Activated T-cell treated with anti-CD3 and anti-CD28 coated beads, Interleukin-2, amount 50 U/mL, for 24 hours (primary cell): ENCODE data around the gene SLC5A10.
A peak's percentile ranks its signal among the peaks of the same experiment; 100 is the strongest.

Source experiments
- DNase-seq: peaks from one replicate; pipeline ENCODE4 v3.0.0-alpha.2; 2020
- H3K27ac Mint-ChIP-seq: 2 replicates; pipeline ENCODE4 v1.8.0; 2020; ENCODE audit warnings: mild to moderate bottlenecking, mixed read lengths
- H3K27me3 Mint-ChIP-seq: 2 replicates; pipeline ENCODE4 v1.8.0; 2020; ENCODE audit warnings: mixed read lengths
- H3K36me3 Mint-ChIP-seq: 2 replicates; pipeline ENCODE4 v1.8.0; 2020; ENCODE audit warnings: low read depth, mixed read lengths
- H3K4me1 Mint-ChIP-seq: 2 replicates; pipeline ENCODE4 v1.8.0; 2020; ENCODE audit warnings: low read depth, mixed read lengths
- H3K4me3 Mint-ChIP-seq: 2 replicates; pipeline ENCODE4 v1.8.0; 2020; ENCODE audit warnings: mild to moderate bottlenecking, moderate library complexity, mixed read lengths
- H3K9me3 Mint-ChIP-seq: 2 replicates; pipeline ENCODE4 v1.8.0; 2020; ENCODE audit warnings: mixed read lengths

The SLC5A10 gene

GRCh38 chr17:18978655-18979054 is 26.7 kb downstream of the SLC5A10 start:
- H3K27ac Mint-ChIP-seq, result no peak overlapping the region
- H3K4me1 Mint-ChIP-seq, result peaks cover 15% of the 10 kb centered on the region
- H3K27me3 Mint-ChIP-seq, result no peaks in the 10 kb centered on the region
- DNase-seq, result no peak
- H3K9me3 Mint-ChIP-seq, result no peaks in the 10 kb centered on the region
- H3K4me3 Mint-ChIP-seq, result no peak overlapping the region
- H3K36me3 Mint-ChIP-seq, result peaks cover 70% of the 10 kb centered on the region

GRCh38 chr17:18980682-18981334 is 28.8 kb downstream of the SLC5A10 start:
- Mint-ChIP-seq H3K36me3 (peaks cover 73% of the 10 kb centered on the region), H3K4me3 (no peak overlapping the region), H3K4me1 (peaks cover 3% of the 10 kb centered on the region), H3K27me3 (no peaks in the 10 kb centered on the region), H3K27ac (peak overlapping the region; percentile 19), H3K9me3 (no peaks in the 10 kb centered on the region)
- no peak for DNase-seq

GRCh38 chr17:18981335-18981641 is 29.3 kb downstream of the SLC5A10 start:
- Mint-ChIP-seq H3K4me3 (no peak overlapping the region), H3K27ac (no peak overlapping the region), H3K27me3 (no peaks in the 10 kb centered on the region), H3K36me3 (peaks cover 76% of the 10 kb centered on the region), H3K9me3 (no peaks in the 10 kb centered on the region), H3K4me1 (peaks cover 5% of the 10 kb centered on the region)
- DNase-seq, result no peak

- no peak for DNase-seq
- H3K9me3 Mint-ChIP-seq, result no peaks in the 10 kb centered on the region
- no peaks in the 10 kb centered on the region for H3K27me3 Mint-ChIP-seq
- no peak overlapping the region for H3K27ac Mint-ChIP-seq
- peaks cover 7% of the 10 kb centered on the region for H3K4me1 Mint-ChIP-seq
- H3K36me3 Mint-ChIP-seq, result peaks cover 76% of the 10 kb centered on the region
- no peak overlapping the region for H3K4me3 Mint-ChIP-seq
These were observed 29.9 kb downstream of the SLC5A10 start for GRCh38 chr17:18981642-18982424.

- H3K27ac Mint-ChIP-seq, result no peak overlapping the region
- DNase-seq, result no peak
- H3K9me3 Mint-ChIP-seq, result no peaks in the 10 kb centered on the region
- peaks cover 69% of the 10 kb centered on the region for H3K36me3 Mint-ChIP-seq
- no peaks in the 10 kb centered on the region for H3K27me3 Mint-ChIP-seq
- peaks cover 17% of the 10 kb centered on the region for H3K4me1 Mint-ChIP-seq
- H3K4me3 Mint-ChIP-seq, result no peak overlapping the region
These were observed 32.5 kb downstream of the SLC5A10 start for GRCh38 chr17:18984273-18985114.

- no peaks in the 10 kb centered on the region for H3K9me3 Mint-ChIP-seq
- DNase-seq, result no peak
- H3K4me3 Mint-ChIP-seq, result no peak overlapping the region
- peaks cover 62% of the 10 kb centered on the region for H3K36me3 Mint-ChIP-seq
- H3K27me3 Mint-ChIP-seq, result no peaks in the 10 kb centered on the region
- no peak overlapping the region for H3K27ac Mint-ChIP-seq
- H3K4me1 Mint-ChIP-seq, result peaks cover 17% of the 10 kb centered on the region
These were observed 33.5 kb downstream of the SLC5A10 start for GRCh38 chr17:18985475-18985874.

- Mint-ChIP-seq H3K4me3 (no peak overlapping the region), H3K4me1 (peaks cover 17% of the 10 kb centered on the region), H3K36me3 (peaks cover 61% of the 10 kb centered on the region), H3K9me3 (no peaks in the 10 kb centered on the region), H3K27me3 (no peaks in the 10 kb centered on the region), H3K27ac (no peak overlapping the region)
- no peak for DNase-seq
These were observed 34.7 kb downstream of the SLC5A10 start for GRCh38 chr17:18986541-18987229.

- H3K9me3 Mint-ChIP-seq, result no peaks in the 10 kb centered on the region
- H3K4me1 Mint-ChIP-seq, result peaks cover 15% of the 10 kb centered on the region
- DNase-seq, result no peak
- peaks cover 62% of the 10 kb centered on the region for H3K36me3 Mint-ChIP-seq
- no peak overlapping the region for H3K27ac Mint-ChIP-seq
- H3K4me3 Mint-ChIP-seq, result no peak overlapping the region
- H3K27me3 Mint-ChIP-seq, result no peaks in the 10 kb centered on the region
These were observed 35.3 kb downstream of the SLC5A10 start for GRCh38 chr17:18987230-18987610.

GRCh38 chr17:18987862-18988545 is 36.0 kb downstream of the SLC5A10 start:
- H3K4me1 Mint-ChIP-seq, result peaks cover 18% of the 10 kb centered on the region
- no peak for DNase-seq
- peaks cover 65% of the 10 kb centered on the region for H3K36me3 Mint-ChIP-seq
- H3K27me3 Mint-ChIP-seq, result no peaks in the 10 kb centered on the region
- H3K27ac Mint-ChIP-seq, result no peak overlapping the region
- no peak overlapping the region for H3K4me3 Mint-ChIP-seq
- no peaks in the 10 kb centered on the region for H3K9me3 Mint-ChIP-seq

- Mint-ChIP-seq H3K9me3 (no peaks in the 10 kb centered on the region), H3K27me3 (no peaks in the 10 kb centered on the region), H3K27ac (no peak overlapping the region), H3K36me3 (peaks cover 69% of the 10 kb centered on the region), H3K4me3 (no peak overlapping the region), H3K4me1 (peaks cover 25% of the 10 kb centered on the region)
- no peak for DNase-seq
These were observed 36.7 kb downstream of the SLC5A10 start for GRCh38 chr17:18988546-18989173.

- H3K36me3 Mint-ChIP-seq, result peaks cover 67% of the 10 kb centered on the region
- no peak overlapping the region for H3K4me3 Mint-ChIP-seq
- no peaks in the 10 kb centered on the region for H3K27me3 Mint-ChIP-seq
- no peak for DNase-seq
- peaks cover 1% of the 10 kb centered on the region for H3K9me3 Mint-ChIP-seq
- H3K27ac Mint-ChIP-seq, result no peak overlapping the region
- peaks cover 31% of the 10 kb centered on the region for H3K4me1 Mint-ChIP-seq
These were observed 38.4 kb downstream of the SLC5A10 start for GRCh38 chr17:18990331-18990730.

GRCh38 chr17:18991531-18992315 is 39.8 kb downstream of the SLC5A10 start:
- peaks cover 31% of the 10 kb centered on the region for H3K4me1 Mint-ChIP-seq
- H3K9me3 Mint-ChIP-seq, result peaks cover 5% of the 10 kb centered on the region
- no peak overlapping the region for H3K4me3 Mint-ChIP-seq
- no peaks in the 10 kb centered on the region for H3K27me3 Mint-ChIP-seq
- no peak overlapping the region for H3K27ac Mint-ChIP-seq
- H3K36me3 Mint-ChIP-seq, result peaks cover 69% of the 10 kb centered on the region
- no peak for DNase-seq

- Mint-ChIP-seq H3K4me1 (peaks cover 26% of the 10 kb centered on the region), H3K4me3 (no peak overlapping the region), H3K9me3 (peaks cover 5% of the 10 kb centered on the region), H3K27ac (no peak overlapping the region), H3K36me3 (peaks cover 69% of the 10 kb centered on the region), H3K27me3 (no peaks in the 10 kb centered on the region)
- DNase-seq, result no peak
These were observed 40.6 kb downstream of the SLC5A10 start for GRCh38 chr17:18992454-18993130.
